HepG2 (cell line): ENCODE data around the gene FIGLA.

Experiments
- FOXM1 ChIP-seq: sonication (generic); formaldehyde crosslinking; IDR thresholded peaks from 2 replicates; pipeline ENCODE4 v1.5.0; 2020; ENCODE audit warnings: missing genetic modification reagents
- TF ChIP-seq, protein P1 (sequence below): sonication (generic); formaldehyde crosslinking; IDR thresholded peaks from 2 replicates; pipeline ENCODE4 v1.8.0; 2022; ENCODE audit warnings: mild to moderate bottlenecking, missing genetic modification reagents
- TF ChIP-seq, protein P2 (sequence below): sonication (generic); formaldehyde crosslinking; IDR thresholded peaks from 2 replicates; pipeline ENCODE4 v1.4.0; 2020; ENCODE audit warnings: missing genetic modification reagents

GRCh38 chr2:70833246-70833645 lies 42.8 kb upstream of the FIGLA start:
- TF ChIP-seq, protein P1, sequence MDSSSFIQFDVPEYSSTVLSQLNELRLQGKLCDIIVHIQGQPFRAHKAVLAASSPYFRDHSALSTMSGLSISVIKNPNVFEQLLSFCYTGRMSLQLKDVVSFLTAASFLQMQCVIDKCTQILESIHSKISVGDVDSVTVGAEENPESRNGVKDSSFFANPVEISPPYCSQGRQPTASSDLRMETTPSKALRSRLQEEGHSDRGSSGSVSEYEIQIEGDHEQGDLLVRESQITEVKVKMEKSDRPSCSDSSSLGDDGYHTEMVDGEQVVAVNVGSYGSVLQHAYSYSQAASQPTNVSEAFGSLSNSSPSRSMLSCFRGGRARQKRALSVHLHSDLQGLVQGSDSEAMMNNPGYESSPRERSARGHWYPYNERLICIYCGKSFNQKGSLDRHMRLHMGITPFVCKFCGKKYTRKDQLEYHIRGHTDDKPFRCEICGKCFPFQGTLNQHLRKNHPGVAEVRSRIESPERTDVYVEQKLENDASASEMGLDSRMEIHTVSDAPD = no peak
- TF ChIP-seq, protein P2, sequence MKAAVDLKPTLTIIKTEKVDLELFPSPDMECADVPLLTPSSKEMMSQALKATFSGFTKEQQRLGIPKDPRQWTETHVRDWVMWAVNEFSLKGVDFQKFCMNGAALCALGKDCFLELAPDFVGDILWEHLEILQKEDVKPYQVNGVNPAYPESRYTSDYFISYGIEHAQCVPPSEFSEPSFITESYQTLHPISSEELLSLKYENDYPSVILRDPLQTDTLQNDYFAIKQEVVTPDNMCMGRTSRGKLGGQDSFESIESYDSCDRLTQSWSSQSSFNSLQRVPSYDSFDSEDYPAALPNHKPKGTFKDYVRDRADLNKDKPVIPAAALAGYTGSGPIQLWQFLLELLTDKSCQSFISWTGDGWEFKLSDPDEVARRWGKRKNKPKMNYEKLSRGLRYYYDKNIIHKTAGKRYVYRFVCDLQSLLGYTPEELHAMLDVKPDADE = no peak
- TF ChIP-seq FOXM1 (CRISPR knock-in tag) = no peak
